Activated T-helper 1 cell treated with anti-CD3 and anti-CD28 coated beads, Interleukin-2, amount 50 U/mL, for 16 hours (primary cell): ENCODE results near the gene PRKAG1.

Experiments used
- DNase-seq, 2 donors: peaks; one replicate each; pipeline ENCODE4 v3.0.0-alpha.2; 2020; ENCODE audit warnings: low read depth in 1 of 2, low spot score in 1 of 2

Gene PRKAG1

GRCh38 chr12:49014547-49014946 lies 4.0 kb downstream of the PRKAG1 start:
- no peak for DNase-seq

- DNase-seq = no peak
Measured at GRCh38 chr12:49013428-49013827, 5.1 kb downstream of the PRKAG1 start.

- DNase-seq = no peak
Measured at GRCh38 chr12:49012739-49013138, 5.8 kb downstream of the PRKAG1 start.

GRCh38 chr12:49010092-49010668 lies 8.4 kb downstream of the PRKAG1 start:
- no peak for DNase-seq

- no peak for DNase-seq
Measured at GRCh38 chr12:49008943-49009342, 9.6 kb downstream of the PRKAG1 start.

- no peak for DNase-seq
Measured at GRCh38 chr12:49000346-49000745, 18.2 kb downstream of the PRKAG1 start.

GRCh38 chr12:48999371-49000131 lies 19.0 kb downstream of the PRKAG1 start, which contains the start of gene DDN:
TSS of gene DDN (minus strand) at chr12:48999375. CDS start at chr12:48999287, 88 bp downstream.
- no peak for DNase-seq

GRCh38 chr12:48998497-48999353 lies 19.9 kb downstream of the PRKAG1 start:
- no peak for DNase-seq

GRCh38 chr12:48997719-48998496 lies 20.7 kb downstream of the PRKAG1 start:
- DNase-seq = no peak

GRCh38 chr12:48996794-48997718 lies 21.5 kb downstream of the PRKAG1 start:
- DNase-seq = no peak

- no peak for DNase-seq
Measured at GRCh38 chr12:48995086-48995879, 23.3 kb downstream of the PRKAG1 start.

GRCh38 chr12:48994224-48995085 lies 24.1 kb downstream of the PRKAG1 start:
- no peak for DNase-seq

- no peak for DNase-seq
Measured at GRCh38 chr12:48993787-48994186, 24.8 kb downstream of the PRKAG1 start.

- DNase-seq = no peak
Measured at GRCh38 chr12:48991247-48992050, 27.1 kb downstream of the PRKAG1 start.

GRCh38 chr12:48990552-48990951 lies 28.0 kb downstream of the PRKAG1 start:
- no peak for DNase-seq

- DNase-seq = peak; percentile 64 to 71
Measured at GRCh38 chr12:48988030-48988649, 30.4 kb downstream of the PRKAG1 start.

- no peak for DNase-seq
Measured at GRCh38 chr12:48986720-48987291, 31.8 kb downstream of the PRKAG1 start.
